SK-N-SH (cell line): ENCODE results near the gene RLF. TPM values are rescaled to one million over a fixed set of nuclear protein-coding genes. Genes with fewer than 3 reads are reported as not detected.
A peak's percentile ranks its signal among the peaks of the same experiment; 100 is the strongest.

Experiments used
- CTCF ChIA-PET: fragments of 300-600, 350-600 bp; formaldehyde crosslinking; extraction: SDS; loops from one replicate; lab custom pipeline; 2021; lab: Yijun Ruan, JAX
- POLR2A ChIA-PET: fragments of 350-600 bp; sonication (Branson Sonifier 250); formaldehyde crosslinking; extraction: SDS; loops from one replicate; lab custom pipeline; 2020; ENCODE audit warnings: antibody characterized with exemption, inconsistent platforms; lab: Yijun Ruan, JAX
- DNase-seq: peaks from one replicate; pipeline ENCODE4 v3.0.0; 2012
- H2AFZ ChIP-seq: fragments of 200-600 bp; sonication (generic); 2 replicates; pipeline ENCODE4 v1.8.1; 2016; ENCODE audit warnings: antibody characterized with exemption, mild to moderate bottlenecking, low read depth
- H3F3A ChIP-seq: fragments of 200-600 bp; sonication (generic); replicated peaks from 2 replicates; pipeline ENCODE3; 2016; ENCODE audit warnings: antibody characterized with exemption, mild to moderate bottlenecking; ENCODE audit not compliant: insufficient read depth
- H3K27ac ChIP-seq, 2 experiments: fragments of 200-500 bp in 1 of 2; fragments of 200-600 bp in 1 of 2; sonication (Bioruptor generic) in 1 of 2; sonication (generic), shearing (Covaris generic) in 1 of 2; 2 replicates each; pipeline versions ENCODE4 v1.5.1 to v1.6.1; 2014 to 2016; ENCODE audit warnings: low read depth in 2 of 2, inconsistent platforms in 1 of 2, low read length in 1 of 2, mild to moderate bottlenecking in 1 of 2, mixed read lengths in 1 of 2
- H3K27me3 ChIP-seq: fragments of 200-600 bp; sonication (generic), shearing (Covaris generic); 2 replicates; pipeline ENCODE4 v1.6.1; 2016; ENCODE audit warnings: mixed run types; ENCODE audit not compliant: insufficient read depth
- H3K36me3 ChIP-seq, 2 experiments: fragments of 200-500 bp in 1 of 2; fragments of 200-600 bp in 1 of 2; sonication (Bioruptor generic) in 1 of 2; sonication (generic) in 1 of 2; replicated peaks in 1 of 2; 2 replicates each; pipeline versions ENCODE3 to v1.5.1; 2014 to 2016; ENCODE audit warnings: low read length in 1 of 2, mild to moderate bottlenecking in 1 of 2; ENCODE audit not compliant: insufficient read depth in 2 of 2, control insufficient read depth in 1 of 2
- H3K4me1 ChIP-seq, 2 experiments: fragments of 200-500 bp in 1 of 2; fragments of 200-600 bp in 1 of 2; sonication (Bioruptor generic) in 1 of 2; sonication (generic), shearing (Covaris generic) in 1 of 2; 2 replicates each; pipeline versions ENCODE4 v1.5.1 to v1.6.1; 2014 to 2016; ENCODE audit warnings: low read depth in 1 of 2, low read length in 1 of 2, mixed run types in 1 of 2; ENCODE audit not compliant: insufficient read depth in 2 of 2, control insufficient read depth in 1 of 2
- H3K4me2 ChIP-seq: fragments of 200-600 bp; sonication (generic), shearing (Covaris generic); 2 replicates; pipeline ENCODE4 v1.6.1; 2017; ENCODE audit warnings: mixed run types
- H3K4me3 ChIP-seq, 2 experiments: fragments of 200-500 bp in 1 of 2; fragments of 200-600 bp in 1 of 2; sonication (Bioruptor generic) in 1 of 2; sonication (generic), shearing (Covaris generic) in 1 of 2; 2 replicates each; pipeline versions ENCODE4 v1.5.1 to v1.8.1; 2014 to 2016; ENCODE audit warnings: low read depth in 2 of 2, inconsistent platforms in 1 of 2, low read length in 1 of 2, mild to moderate bottlenecking in 1 of 2, mixed read lengths in 1 of 2, moderate library complexity in 1 of 2
- H3K79me2 ChIP-seq: fragments of 200-600 bp; sonication (generic); 2 replicates; pipeline ENCODE4 v1.8.1; 2017; ENCODE audit warnings: mild to moderate bottlenecking; ENCODE audit not compliant: insufficient read depth
- H3K9ac ChIP-seq: fragments of 200-600 bp; sonication (generic); 2 replicates; pipeline ENCODE4 v1.6.1; 2017; ENCODE audit warnings: mixed run types
- H3K9me2 ChIP-seq: fragments of 200-600 bp; sonication (generic); 2 replicates; pipeline ENCODE4 v1.6.1; 2017; ENCODE audit warnings: mixed run types
- H3K9me3 ChIP-seq: fragments of 200-600 bp; sonication (generic); 2 replicates; pipeline ENCODE4 v1.6.1; 2017; ENCODE audit warnings: mixed run types, mild to moderate bottlenecking, moderate library complexity
- H4K20me1 ChIP-seq: fragments of 200-600 bp; sonication (generic); 2 replicates; pipeline ENCODE4 v1.6.1; 2017; ENCODE audit warnings: mild to moderate bottlenecking, mixed run types; ENCODE audit not compliant: insufficient read depth
- FOXM1 ChIP-seq: IDR thresholded peaks from 2 replicates; pipeline ENCODE4 v1.4.0; 2012; ENCODE audit warnings: low read depth, mild to moderate bottlenecking
- MXI1 ChIP-seq: IDR thresholded peaks from 2 replicates; pipeline ENCODE4 v1.6.1; 2012; ENCODE audit warnings: mild to moderate bottlenecking, low read depth, low read length, improper control_type of control experiment
- NFIC ChIP-seq: IDR thresholded peaks from 2 replicates; pipeline ENCODE4 v1.4.0; 2012; ENCODE audit warnings: borderline replicate concordance
- POLR2AphosphoS5 ChIP-seq: IDR thresholded peaks from 2 replicates; pipeline ENCODE4 v1.6.1; 2012; ENCODE audit warnings: low read depth, low read length
- YY1 ChIP-seq: IDR thresholded peaks from 2 replicates; pipeline ENCODE4 v1.4.0; 2012; ENCODE audit warnings: low read depth, mild to moderate bottlenecking
- WGBS: methylation state at CpG from one replicate; pipeline ENCODE4 v1.1.6; 2017; ENCODE audit warnings: low lambda C conversion rate; 5-methylcytosine and 5-hydroxymethylcytosine counted together
- polyA plus RNA-seq, 3 experiments: library from polyadenylated mRNA; depleted of rRNA; stranded (reverse); fragments of >200 nt; gene quantifications; 2 replicates each; pipeline ENCODE4 v1.2.3, GENCODE V29; 2012
- TF ChIP-seq, protein P1 (sequence below): IDR thresholded peaks from 2 replicates; pipeline ENCODE4 v1.4.0; 2012; ENCODE audit warnings: low read depth
- TF ChIP-seq, protein P2 (sequence below): IDR thresholded peaks from 2 replicates; pipeline ENCODE4 v1.6.1; 2012; ENCODE audit warnings: mild to moderate bottlenecking, low read depth, low read length, moderate library complexity
- TF ChIP-seq, protein P3 (sequence below): IDR thresholded peaks from 2 replicates; pipeline ENCODE4 v1.4.0; 2012; ENCODE audit warnings: low read depth, borderline replicate concordance

The RLF gene
- polyA plus RNA-seq, 1 of the 3 experiments (the other 2 are of a cell fraction): 2.3 TPM

DNA sequence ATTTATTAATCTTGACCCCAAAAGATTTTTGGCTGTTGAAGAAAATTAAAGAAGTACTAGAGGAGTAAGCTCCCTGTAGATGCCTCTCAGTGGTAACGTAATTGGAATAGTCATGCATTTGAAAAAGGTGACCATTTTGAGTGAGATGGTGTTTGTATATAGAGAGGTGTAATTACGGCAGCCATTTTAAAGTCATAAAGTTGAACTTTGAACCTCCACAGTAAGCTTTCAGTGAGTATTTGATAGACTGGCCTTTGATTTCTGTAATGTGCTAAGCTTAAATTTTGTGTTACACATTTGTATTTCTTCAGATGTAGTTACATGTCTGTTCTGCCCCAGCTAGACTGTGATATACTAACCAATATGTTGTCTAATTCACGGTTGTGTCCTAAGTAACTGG, 65.0 kb downstream of the RLF start (continued):
- TF ChIP-seq POLR2AphosphoS5 (no peak), YY1 (no peak)
- TF ChIP-seq, protein P1, sequence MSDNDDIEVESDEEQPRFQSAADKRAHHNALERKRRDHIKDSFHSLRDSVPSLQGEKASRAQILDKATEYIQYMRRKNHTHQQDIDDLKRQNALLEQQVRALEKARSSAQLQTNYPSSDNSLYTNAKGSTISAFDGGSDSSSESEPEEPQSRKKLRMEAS: no peak
- TF ChIP-seq, protein P2, sequence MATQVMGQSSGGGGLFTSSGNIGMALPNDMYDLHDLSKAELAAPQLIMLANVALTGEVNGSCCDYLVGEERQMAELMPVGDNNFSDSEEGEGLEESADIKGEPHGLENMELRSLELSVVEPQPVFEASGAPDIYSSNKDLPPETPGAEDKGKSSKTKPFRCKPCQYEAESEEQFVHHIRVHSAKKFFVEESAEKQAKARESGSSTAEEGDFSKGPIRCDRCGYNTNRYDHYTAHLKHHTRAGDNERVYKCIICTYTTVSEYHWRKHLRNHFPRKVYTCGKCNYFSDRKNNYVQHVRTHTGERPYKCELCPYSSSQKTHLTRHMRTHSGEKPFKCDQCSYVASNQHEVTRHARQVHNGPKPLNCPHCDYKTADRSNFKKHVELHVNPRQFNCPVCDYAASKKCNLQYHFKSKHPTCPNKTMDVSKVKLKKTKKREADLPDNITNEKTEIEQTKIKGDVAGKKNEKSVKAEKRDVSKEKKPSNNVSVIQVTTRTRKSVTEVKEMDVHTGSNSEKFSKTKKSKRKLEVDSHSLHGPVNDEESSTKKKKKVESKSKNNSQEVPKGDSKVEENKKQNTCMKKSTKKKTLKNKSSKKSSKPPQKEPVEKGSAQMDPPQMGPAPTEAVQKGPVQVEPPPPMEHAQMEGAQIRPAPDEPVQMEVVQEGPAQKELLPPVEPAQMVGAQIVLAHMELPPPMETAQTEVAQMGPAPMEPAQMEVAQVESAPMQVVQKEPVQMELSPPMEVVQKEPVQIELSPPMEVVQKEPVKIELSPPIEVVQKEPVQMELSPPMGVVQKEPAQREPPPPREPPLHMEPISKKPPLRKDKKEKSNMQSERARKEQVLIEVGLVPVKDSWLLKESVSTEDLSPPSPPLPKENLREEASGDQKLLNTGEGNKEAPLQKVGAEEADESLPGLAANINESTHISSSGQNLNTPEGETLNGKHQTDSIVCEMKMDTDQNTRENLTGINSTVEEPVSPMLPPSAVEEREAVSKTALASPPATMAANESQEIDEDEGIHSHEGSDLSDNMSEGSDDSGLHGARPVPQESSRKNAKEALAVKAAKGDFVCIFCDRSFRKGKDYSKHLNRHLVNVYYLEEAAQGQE: no peak

DNA sequence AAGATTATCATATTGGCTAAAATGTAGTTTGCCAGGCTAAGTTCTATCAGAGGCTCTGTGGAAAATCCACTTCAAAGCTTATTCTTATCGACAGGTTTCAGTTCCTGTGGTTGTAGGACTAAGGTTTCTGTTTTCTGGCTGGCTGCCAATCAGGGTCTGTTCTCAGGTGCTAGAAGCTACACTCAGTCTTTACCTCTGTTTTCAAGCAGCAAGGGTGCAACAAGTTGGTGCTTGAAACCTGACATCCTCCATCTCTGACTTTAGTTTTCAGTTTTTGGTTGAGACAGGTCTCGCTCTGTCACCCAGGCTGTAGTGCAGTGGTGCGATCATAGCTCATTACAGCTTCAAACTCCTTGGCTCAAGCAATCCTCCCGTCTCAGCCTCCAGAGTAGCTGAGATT, 71.3 kb downstream of the RLF start:
- ChIA-PET CTCF (interaction anchor here (0.9 to 2.7 kb wide), 2 partner anchors 19 to 106 kb away, joined by 3 to 7 read pairs; no protein-coding TSS in a partner anchor), POLR2A (no interaction called here)
- Histone ChIP-seq H3K9me2 (no peaks in the 10 kb centered on the region), H2AFZ (no peak overlapping the region), H3K79me2 (peaks cover 19% of the 10 kb centered on the region), H3K9ac (no peak overlapping the region), H3K27ac (no peak overlapping the region), H3K36me3 (peaks cover 45 to 61% of the 10 kb centered on the region in 2 experiments), H3K4me2 (no peak overlapping the region), H3K27me3 (no peaks in the 10 kb centered on the region), H4K20me1 (no peaks in the 10 kb centered on the region), H3K9me3 (no peaks in the 10 kb centered on the region), H3K4me1 (no peaks in the 10 kb centered on the region), H3F3A (peaks cover 6% of the 10 kb centered on the region), H3K4me3 (no peak overlapping the region)
- TF ChIP-seq, protein P3, sequence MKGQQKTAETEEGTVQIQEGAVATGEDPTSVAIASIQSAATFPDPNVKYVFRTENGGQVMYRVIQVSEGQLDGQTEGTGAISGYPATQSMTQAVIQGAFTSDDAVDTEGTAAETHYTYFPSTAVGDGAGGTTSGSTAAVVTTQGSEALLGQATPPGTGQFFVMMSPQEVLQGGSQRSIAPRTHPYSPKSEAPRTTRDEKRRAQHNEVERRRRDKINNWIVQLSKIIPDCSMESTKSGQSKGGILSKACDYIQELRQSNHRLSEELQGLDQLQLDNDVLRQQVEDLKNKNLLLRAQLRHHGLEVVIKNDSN: no peak
- TF ChIP-seq NFIC: 0 out of 2 replicates have a peak, but pooled peaks have one; percentile 10
- no peak for DNase-seq
- 99% methylated on average over 4 of the region's 4 CpGs for WGBS

DNA sequence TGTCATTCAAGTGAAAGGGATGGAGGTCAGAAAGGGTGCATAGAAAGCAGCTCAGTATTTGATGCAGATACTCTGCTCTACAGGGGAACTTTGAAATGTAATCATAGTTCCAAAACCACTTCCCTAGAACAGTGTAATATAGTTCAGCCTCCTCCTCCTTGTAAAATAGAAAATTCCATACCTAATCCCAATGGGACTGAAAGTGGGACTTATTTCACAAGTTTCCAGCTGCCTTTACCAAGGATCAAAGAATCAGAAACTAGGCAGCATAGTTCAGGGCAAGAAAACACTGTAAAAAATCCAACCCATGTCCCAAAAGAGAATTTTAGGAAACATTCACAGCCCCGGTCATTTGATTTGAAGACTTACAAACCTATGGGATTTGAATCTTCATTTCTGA, 78.4 kb downstream of the RLF start:
- Histone ChIP-seq H3K4me2 (no peak overlapping the region), H3K9me3 (no peaks in the 10 kb centered on the region), H3K4me1 (peaks cover 0 to 16% of the 10 kb centered on the region in 2 experiments; a peak in 3 of 4 replicates), H3F3A (peaks cover 32% of the 10 kb centered on the region), H3K79me2 (no peaks in the 10 kb centered on the region), H3K36me3 (peaks cover 29 to 45% of the 10 kb centered on the region in 2 experiments), H3K9me2 (no peaks in the 10 kb centered on the region), H3K4me3 (no peak overlapping the region), H3K9ac (no peak overlapping the region), H4K20me1 (no peaks in the 10 kb centered on the region), H2AFZ (no peak overlapping the region), H3K27ac (0 out of 4 replicates have a peak overlapping the region, but pooled peaks of 1 of the 2 experiments have one; percentile 3), H3K27me3 (no peaks in the 10 kb centered on the region)
- WGBS: 100% methylated on average over 1 of the region's 1 CpG
- ChIA-PET CTCF (interaction anchor here (0.8 to 3.0 kb wide), 5 partner anchors 75 to 165 kb away, joined by 3 to 7 read pairs (median 3); no protein-coding TSS in a partner anchor), POLR2A (no interaction called here)
- no peak for TF ChIP-seq MXI1
- no peak for TF ChIP-seq FOXM1
- DNase-seq: no peak
